IPS-NIHi11 (cell line): ENCODE data around the gene MAP1S.

Source experiments
- DNase-seq: peaks from one replicate; pipeline ENCODE4 v3.0.0; 2012; ENCODE audit warnings: mixed read lengths, low spot score

MAP1S gene

DNA sequence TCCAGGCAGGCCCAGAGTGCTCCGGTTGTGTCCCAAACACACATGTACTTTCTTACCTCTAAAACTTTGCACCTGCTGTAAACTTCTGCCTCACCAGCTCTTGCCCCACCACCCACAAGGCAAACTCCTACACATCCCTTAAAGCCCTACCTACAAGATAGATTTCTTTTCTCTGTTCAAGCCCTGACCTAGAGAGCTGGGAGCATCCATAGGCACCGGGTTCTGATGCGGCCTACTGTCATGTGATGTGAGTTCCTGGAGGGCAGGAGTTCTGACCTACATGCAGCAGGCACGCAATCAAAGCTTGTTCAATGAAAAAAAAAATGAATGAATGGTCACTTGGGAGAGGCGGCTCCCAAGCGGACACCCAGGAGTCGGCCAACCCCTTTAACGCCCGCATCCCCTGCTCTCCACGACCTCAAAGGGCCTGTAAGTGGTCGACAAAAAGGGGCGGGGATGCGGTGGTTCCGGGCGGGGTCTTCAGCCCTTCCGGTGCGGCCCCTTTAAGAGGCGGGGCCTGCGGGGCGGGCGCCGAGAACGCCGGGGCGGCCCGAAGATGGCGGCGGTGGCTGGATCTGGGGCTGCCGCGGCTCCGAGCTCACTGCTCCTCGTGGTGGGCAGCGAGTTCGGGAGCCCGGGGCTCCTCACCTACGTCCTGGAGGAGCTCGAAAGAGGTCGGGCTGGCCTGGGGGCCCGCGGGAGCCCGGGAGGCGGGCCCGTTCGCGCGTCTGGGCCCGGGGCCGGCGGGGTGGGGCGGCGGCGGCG, at the start of gene MAP1S:
Gene MAP1S (plus strand): TSS at position 534 of the 765 bp plus-strand sequence. CDS start 23 bp downstream, at position 557.
- peak; percentile 98 for DNase-seq

- DNase-seq = peak; percentile 70
Observed at GRCh38 chr19:17671906-17672305, 47.4 kb upstream of the MAP1S start.

- DNase-seq = no peak
Observed at GRCh38 chr19:17673937-17674799, 45.1 kb upstream of the MAP1S start.

- no peak for DNase-seq
Observed at GRCh38 chr19:17676295-17676694, 43.0 kb upstream of the MAP1S start.

- DNase-seq = peak; percentile 58
Observed at GRCh38 chr19:17677002-17677401, 42.3 kb upstream of the MAP1S start.

GRCh38 chr19:17678836-17679235, 40.4 kb upstream of the MAP1S start:
- DNase-seq = no peak

GRCh38 chr19:17679526-17680229, 39.6 kb upstream of the MAP1S start:
- no peak for DNase-seq

DNA sequence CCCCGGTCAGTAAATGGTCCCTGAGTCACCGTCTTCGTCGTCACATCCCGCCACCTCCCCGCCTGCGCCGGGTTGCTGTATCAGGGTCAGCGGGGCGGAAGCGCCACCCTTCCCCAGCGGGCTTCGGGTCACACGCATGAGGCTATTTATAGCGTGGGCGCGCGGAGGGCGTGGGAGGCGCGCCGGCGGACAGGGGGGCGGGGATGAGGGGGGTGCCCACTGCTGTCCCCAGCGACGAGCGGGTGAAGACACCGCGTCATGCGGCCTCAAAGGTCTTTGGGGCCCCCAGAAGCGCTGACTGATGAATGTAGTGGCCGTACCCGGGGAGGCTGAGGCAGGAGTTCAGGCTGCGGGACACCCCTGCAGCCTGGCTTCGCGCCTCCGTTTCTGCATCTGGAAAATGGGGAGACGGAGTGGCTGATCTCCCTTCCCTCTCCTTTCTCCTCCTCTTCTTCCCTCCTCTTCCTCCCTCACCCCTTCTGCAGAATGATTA, 39.0 kb upstream of the MAP1S start:
- peak; percentile 66 for DNase-seq

- DNase-seq = peak; percentile 85
Observed at GRCh38 chr19:17681505-17682125, 37.7 kb upstream of the MAP1S start.

- DNase-seq = no peak
Observed at GRCh38 chr19:17682273-17682672, 37.0 kb upstream of the MAP1S start.

GRCh38 chr19:17683078-17683477, 36.2 kb upstream of the MAP1S start:
- no peak for DNase-seq

- no peak for DNase-seq
Observed at GRCh38 chr19:17684256-17684655, 35.0 kb upstream of the MAP1S start.

DNA sequence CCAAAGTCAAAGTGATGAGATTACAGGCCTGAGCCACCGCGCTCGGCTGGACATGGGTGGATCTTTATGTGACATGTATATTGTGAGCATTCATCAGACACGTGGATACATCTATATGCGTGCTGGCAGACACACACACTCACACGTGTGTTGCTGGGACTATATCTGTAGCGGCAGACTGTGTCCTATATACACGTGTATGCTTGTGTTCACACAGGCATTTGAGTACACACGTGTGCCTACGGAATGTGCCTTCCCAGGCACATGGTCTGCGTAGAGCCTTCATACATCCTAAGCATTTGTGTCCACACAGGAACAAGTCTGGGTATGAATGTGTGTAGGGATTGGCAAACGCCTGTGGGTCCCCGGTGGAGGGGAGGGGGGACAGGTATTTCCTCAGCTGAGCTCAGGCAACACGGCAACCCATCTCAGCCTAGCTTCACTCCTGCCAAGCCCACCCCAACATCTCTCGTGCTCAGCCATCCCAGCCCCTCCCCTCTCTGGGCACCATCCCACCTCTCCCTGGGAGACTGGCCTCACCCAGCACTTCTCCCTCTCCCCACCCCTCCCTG, 33.7 kb upstream of the MAP1S start:
- no peak for DNase-seq

GRCh38 chr19:17686023-17686521, 33.2 kb upstream of the MAP1S start:
- DNase-seq = peak; percentile 49

GRCh38 chr19:17686592-17687024, 32.7 kb upstream of the MAP1S start:
- DNase-seq = peak; percentile 86

DNA sequence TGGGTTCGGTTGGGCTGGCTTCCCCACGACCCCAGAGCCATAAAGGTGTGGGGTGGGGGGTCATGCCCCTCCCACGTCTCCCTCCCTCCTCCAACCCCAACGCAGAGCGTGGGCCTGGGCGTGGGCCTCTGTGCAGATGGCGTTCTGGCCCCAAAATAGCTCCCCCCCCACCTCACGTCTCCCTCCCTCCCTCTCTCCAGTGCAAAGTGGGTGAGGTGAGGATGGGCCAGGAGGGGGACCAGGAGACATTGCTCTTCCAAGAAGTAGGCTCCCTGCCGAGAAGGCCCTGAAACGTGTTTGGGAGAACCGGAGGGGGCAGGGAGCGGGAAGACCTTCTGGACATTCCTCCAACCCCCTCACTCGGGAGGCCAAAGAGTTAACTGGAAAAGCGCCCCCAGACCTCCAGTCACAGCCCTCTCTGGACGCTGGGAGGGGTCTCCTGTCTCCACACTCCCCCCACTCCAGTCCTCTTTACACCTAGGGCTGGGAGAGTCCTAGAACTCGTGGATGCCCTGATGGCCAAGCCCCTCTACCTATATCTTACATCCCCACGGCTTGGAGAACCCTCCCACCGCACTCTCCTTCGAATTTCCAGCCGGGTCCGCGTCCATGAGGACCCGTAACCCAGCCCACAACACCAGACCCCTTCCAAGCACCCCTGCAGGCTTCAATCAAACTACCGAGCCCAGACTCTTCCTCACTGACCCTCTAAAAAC, 32.0 kb upstream of the MAP1S start:
- peak; percentile 49 for DNase-seq

GRCh38 chr19:17687857-17688784, 31.2 kb upstream of the MAP1S start, which contains the start of gene UNC13A:
TSS of gene UNC13A (minus strand) at chr19:17688354. CDS start at chr19:17688199, 155 bp downstream.
- DNase-seq = peak; percentile 94

GRCh38 chr19:17688853-17689595, 30.3 kb upstream of the MAP1S start:
- DNase-seq = no peak

GRCh38 chr19:17692566-17692965, 26.7 kb upstream of the MAP1S start:
- no peak for DNase-seq
